Endometrial microvascular endothelial cells (primary cell): ENCODE results near the gene IPO4. TPM values are rescaled to one million over a fixed set of nuclear protein-coding genes. Genes with fewer than 3 reads are reported as not detected.

Experiments
- in situ Hi-C: cut with HindIII; loops from 2 replicates; pipeline ENCODE4 v1.10.0; 2017; ENCODE audit warnings: low sequenced_read_pairs, low pct_unique_long_range_greater_than_20kb; ENCODE audit errors: inconsistent ontology term
- total RNA-seq: library from RNA; depleted of rRNA; stranded (reverse); fragments of >200 nt; gene quantifications from one replicate; pipeline ENCODE4 v1.2.3, GENCODE V29; 2015; ENCODE audit errors: inconsistent ontology term

IPO4 gene
- total RNA-seq, 1 donor from 2014 or later = 85.0 TPM

DNA sequence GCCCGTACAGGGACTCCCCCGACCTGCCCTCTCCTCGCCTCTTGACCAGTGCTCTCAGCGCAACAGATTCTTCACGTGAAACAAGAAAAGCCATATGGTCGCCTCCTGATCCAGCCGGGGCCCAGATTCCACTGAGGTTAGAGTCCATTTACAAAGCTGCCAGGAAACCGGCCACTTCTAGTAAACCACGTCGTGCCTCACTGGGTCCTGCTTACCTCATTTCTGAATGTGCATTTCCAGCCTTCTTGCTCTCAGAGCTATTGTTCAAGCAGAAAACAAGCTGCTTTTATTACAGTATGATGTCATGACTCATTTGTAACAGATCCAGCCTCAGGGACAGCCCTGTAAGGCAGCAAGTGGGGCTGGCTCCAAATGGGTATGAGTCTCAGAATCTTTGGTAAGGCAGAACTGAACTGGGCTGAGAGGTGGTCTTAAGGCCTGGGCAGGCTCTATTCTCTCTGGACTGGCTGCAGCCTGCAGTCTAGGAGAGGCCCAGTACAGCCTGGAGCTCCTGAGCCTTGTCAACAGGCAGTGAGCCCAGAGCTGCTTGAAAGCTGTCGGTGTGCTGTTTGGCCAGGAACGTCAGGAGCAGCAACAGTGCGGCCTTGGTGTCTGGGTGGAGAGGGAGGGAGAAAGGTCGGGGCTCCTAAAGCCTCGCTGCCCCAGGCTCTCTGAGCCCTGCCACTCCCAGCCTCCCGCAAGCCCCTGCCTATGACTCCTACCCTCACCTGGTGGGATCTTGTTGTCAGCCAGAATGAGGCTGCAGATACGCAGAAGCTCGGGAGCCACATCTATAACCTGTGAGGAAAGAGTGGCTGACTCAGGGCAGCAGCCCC lies 8.4 kb downstream of the IPO4 start:
- in situ Hi-C loops = no loop called here

DNA sequence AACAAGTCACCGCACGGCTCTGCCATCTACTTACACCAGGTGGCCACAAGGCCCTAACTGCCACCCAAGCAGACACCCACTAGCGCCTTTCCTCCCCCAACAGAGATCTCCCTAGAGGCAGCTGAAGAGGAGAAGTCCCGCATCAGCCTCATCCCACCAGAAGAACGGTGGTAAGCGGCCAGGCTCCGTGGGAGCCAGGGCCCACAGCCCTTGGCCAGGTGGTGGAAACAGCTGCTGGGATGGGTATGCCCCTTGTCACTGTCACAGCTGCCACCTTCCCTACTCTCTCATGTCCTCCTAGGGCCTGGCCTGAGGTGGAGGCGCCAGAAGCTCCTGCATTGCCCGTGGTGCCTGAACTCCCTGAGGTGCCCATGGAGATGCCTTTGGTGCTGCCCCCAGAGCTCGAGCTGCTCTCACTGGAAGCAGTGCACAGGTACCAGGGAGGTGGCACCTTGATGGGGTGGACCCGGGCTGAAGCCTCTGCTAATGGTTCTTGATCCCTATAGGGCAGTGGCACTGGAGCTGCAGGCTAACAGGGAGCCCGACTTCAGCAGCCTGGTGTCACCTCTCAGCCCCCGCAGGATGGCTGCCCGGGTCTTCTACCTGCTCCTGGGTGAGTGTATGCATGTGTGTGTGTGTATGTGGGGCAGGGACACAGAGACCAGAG lies 9.2 kb downstream of the IPO4 start:
- in situ Hi-C loops = no loop called here

DNA sequence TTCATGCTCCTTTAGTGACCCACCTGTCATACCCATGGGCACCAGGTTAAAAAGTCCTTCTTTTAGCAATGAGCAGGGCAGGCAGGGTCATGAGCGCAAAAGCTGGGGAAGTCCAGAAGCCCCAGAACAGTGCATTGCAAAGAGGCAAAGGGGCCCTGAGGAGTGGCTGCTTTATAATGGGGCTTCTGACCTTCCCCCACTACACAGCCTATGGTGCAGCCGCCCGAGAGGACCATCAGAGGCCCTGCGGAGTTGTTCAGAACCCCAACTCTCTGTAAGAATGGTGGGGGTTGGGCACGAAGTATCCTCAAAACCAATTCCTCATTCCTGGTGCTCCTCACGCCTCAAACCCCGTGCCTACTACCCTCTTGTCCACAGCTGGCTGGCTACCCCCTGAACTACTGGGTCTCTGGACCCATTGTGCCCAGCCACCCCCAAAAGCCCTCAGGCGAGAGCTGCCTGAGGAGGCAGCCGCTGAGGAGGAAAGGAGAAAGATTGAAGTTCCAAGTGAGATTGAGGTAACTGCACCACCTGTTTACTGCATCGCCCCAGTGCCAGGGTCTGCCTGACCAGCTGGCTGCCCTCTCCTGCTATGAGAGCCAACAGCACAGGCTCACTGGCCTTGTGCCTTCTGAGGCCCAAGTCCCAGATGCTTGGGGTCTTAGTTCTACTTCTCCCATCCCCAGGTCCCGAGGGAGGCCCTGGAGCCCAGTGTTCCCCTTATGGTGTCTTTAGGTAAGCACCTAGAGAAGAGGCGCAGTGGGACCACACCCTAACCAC lies 10.0 kb downstream of the IPO4 start:
- in situ Hi-C loops = no loop called here

DNA sequence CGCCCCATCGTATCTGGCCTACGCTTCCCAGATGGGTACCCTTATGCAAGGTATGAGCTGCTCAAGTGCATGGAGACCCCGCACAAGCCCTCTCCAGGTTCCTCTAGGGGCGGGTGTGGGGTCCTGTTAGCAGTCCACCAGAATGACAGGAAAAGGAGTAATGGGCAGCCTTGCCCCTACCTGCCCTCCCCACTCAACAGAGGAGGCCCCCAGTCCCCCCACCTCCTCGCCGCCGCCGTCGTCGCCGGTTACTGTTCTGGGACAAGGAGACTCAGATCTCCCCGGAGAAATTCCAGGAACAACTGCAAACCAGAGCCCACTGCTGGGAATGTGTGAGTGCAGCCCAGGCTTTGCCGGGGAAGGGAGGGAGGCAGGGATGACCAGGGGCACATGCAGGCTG lies 10.7 kb downstream of the IPO4 start:
- in situ Hi-C loops = no loop called here

DNA sequence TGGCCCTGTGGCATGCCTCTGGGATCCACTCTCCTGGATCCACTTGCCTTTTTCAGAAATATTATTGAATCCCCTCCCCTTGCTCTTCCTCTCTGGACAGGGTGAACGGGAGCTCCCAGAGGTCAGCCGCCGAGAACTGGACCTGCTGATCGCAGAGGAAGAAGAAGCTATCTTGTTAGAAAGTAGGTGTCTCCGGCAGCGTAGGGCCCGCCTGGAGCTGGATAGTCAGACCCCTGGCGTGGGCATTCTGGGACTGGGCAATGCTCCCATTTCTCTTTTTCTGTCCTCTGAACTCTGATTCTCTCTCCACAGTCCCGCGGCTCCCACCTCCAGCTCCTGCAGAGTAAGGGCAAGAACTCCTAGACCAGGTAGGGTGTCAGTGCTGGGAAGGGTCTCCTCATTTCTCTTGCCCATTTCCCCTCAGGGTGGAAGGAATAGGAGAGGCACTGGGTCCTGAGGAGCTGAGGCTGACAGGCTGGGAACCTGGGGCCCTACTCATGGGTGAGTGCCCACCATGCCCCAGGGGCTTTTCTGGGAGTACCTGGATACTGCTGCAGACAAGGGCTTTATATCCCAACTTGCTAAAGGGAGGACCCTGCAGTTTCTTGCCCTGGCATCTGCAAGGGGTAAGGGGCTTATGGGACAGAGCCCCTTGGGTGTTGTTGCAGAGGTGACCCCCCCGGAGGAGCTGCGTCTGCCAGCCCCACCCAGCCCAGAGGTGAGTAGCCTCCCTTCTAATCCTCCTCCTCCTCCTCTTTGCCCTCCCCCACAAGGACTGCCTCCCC lies 11.4 kb downstream of the IPO4 start:
- in situ Hi-C loops = no loop called here

DNA sequence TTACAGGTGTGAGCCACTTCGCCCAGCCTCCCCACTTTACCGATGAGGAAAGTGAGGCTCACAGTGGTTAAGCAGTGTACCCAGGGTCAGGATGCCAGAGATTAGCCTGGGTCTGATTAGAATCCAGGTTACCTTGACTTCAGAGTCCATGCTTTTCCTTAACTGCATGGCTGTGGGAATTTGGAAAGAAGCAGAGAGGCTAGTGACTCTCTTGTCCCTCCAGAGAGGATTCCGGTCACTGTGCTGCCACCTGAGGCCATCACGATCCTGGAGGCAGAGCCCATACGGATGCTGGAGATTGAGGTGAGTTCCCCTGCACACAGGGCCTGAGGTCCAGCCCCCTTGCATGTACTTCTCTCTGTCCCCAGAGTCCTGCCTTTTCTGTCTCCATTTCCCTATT lies 12.0 kb downstream of the IPO4 start:
- in situ Hi-C loops = no loop called here

DNA sequence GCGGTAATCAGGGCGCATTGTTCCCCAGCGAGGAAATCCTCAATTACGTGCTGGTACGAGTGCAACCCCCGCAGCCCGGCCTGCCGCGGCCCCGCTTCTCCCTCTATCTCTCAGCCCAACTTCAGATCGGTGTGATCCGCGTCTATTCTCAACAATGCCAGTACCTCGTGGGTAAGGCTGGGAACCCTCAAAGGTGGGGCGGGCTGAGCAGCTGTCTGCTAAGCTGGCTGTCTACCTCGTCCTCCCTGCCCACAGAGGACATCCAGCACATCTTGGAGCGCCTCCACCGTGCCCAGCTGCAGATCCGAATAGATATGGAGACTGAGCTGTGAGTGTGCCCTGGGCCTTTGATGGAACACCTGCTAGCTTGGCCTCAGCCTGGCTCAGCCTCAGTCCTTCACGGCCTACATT lies 15.7 kb downstream of the IPO4 start:
- in situ Hi-C loops = no loop called here

DNA sequence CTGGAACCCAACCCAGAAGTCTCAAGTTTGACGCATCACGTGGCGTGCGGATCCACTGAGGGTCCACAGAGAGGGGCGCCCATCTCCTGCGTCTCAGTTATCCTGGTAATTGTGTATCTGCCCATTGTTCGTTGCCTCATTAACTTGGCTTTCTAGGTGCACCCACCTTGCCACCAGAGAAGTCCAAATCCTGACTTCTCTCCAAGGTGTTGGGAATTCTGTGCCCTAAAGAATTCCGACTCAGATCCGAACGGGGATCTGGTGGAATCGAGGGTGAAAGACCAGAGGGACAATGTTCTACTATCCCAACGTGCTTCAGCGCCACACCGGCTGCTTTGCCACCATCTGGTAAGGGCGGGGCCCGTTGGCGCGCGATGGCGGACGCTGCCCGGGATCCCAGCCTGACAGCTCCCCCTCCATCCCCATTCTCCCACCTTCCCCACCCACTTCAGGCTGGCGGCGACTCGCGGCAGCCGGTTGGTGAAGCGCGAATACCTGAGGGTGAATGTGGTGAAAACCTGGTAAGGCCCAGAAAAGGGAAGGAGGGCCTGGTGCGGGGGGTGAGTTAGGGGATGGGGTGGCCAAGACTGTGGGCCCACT lies 16.3 kb downstream of the IPO4 start:
- in situ Hi-C loops = no loop called here

DNA sequence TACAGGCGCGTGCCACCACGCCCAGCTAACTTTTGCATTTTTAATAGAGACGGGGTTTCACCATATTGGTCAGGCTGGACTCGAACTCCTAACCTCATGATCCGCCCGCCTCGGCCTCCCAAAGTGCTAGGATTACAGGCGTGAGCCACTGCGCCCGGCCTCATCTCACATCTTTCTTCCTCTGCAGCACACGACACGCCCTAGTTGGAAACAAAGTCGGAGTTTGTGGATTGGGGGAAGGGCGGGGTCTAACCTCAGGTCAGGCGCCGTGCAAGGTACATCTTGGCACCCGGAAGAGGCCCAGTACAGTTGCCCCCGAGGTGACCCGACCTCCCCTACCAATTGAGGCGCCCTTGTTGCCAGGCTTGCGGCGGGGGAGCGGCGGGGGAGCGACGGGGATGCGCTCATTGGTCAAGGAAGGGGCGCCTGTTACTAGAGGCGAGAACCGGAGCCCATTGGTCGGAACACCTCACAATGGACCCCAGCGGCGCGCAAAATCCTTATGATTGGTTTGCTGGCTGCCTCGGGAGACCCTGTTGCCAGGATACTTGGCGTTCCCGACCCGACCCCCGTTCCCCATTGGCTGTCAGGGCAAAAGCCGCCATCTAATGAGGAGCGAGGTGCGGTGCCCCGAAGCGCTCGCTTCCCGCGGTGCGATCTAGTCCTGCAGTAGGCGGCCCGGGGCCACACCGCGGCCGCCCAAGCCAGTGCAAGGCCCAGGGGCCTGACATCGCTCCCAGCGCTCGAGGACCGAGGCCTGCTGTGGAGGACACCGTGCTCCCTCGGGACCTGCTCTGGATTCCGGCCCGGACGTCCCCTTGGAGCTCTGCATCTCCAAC lies 17.0 kb downstream of the IPO4 start, which contains the start of gene REC8:
REC8 (plus strand) TSS at position 659 of the 839 bp plus-strand sequence. CDS start 473 bp downstream, outside the sequence.
- in situ Hi-C loops = no loop called here

DNA sequence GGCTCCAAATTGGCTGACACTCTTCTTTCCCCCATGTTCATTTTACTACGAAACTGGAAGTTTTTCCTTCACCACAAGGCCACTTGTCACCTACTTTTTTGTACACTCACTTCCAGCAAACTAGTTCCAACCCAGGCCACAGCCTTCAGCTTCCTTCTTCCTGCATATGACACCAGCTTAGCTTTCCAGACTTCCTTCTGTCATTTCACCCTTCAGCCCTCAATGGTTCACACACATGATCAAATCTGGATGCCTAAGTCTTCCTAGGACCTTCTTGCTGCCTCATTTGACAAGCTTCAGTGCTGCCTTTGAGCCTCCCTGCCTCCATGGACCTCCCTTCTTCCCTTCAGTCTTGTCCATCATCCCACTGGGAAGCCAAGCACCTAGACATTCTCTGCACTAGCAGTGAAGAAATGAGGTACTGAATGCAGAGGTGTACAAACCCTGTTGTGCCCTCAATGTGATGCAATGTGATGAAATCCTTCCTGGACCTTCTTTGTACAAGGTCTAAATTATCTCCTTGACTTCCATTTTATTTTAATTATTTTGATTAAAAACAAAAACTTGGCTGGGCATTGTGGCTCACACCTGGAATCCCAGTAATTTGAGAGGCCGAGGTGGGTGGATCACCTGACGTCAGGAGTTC lies 21.0 kb downstream of the IPO4 start:
- in situ Hi-C loops = no loop called here

DNA sequence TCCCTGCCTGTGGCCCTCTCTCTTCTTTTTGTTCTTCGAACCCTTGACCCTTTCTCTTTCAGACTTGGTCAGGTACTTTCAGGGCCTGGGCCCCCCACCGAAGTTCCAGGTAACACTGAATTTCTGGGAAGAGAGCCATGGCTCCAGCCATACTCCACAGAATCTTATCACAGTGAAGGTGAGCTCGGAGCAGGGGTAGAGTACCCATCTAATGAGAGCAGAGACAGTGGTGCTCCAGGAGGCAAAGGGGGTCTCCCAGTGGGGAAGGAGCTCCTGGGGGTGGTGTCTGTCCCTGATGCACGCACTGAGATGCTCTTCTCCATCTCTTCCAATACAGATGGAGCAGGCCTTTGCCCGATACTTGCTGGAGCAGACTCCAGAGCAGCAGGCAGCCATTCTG lies 22.8 kb downstream of the IPO4 start:
- in situ Hi-C loops = no loop called here

DNA sequence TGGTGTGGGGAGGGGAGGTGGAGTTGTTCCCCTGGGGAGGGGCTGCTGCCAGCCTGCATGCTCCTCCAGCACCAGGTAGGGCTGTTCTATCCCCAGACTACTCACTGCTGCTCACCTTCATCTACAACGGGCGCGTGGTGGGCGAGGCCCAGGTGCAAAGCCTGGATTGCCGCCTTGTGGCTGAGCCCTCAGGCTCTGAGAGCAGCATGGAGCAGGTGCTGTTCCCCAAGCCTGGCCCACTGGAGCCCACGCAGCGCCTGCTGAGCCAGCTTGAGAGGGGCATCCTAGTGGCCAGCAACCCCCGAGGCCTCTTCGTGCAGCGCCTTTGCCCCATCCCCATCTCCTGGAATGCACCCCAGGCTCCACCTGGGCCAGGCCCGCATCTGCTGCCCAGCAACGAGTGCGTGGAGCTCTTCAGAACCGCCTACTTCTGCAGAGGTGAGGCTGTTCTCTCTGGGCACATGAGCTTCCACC lies 24.1 kb downstream of the IPO4 start:
- in situ Hi-C loops = no loop called here

DNA sequence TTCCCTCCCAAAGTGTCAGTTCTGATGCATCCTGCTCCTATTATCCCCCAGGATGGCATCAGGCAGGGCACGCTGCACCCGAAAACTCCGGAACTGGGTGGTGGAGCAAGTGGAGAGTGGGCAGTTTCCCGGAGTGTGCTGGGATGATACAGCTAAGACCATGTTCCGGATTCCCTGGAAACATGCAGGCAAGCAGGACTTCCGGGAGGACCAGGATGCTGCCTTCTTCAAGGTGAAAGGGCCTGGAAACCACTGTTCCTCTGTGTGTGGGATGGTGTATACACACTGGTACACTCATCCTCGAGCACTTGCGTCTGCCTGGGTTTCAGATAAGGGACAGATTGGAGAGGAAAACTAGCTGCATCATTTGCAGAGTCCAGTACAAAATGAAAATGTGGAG lies 26.5 kb downstream of the IPO4 start:
- in situ Hi-C loops = no loop called here

DNA sequence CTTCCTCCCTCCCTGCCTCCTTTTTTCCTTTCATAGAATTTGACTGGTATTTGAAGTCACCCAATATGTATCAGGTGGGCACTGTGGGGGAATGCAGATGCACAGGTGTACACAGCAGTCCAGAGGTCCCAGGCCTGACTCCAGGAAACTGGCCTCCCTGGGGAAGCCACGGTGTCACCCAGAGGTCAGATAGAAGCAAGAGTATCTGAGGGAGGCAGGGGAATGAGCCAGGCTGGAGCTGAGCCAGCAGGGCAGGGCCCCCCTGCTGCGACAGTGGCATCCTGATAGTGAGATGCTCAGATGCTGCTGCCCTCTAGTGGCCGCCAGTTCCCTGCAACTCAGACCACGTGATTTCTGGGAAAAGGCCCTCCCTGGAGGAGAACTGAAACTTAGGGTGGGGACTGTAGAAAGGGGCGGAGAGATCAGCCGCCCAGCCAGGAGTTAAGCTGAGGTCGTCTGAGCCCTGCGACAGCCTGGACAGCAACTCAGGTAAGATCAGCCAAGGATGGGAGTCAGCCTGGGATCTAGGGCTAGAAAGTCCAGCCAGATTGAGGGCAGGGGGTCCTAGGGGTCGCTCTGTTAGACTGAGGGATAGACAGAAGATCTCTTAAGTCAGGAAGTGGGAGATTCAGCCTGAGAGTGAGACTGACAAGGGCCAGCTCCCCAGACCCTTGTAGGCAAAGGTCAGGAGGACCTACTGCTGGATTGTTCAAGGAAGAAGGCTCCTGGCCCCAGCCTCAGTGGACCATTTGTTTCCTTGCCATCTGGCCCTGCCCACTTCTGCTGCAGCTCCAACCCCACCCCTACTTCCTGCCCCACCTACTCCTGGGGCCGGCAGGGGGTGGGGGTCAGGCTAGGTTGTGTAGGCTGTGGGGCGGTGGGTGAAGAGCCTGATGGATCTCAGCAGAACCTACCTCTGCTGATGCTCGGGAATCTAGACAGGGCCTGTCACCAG lies 27.5 kb downstream of the IPO4 start, which contains the start of gene IRF9:
IRF9 (plus strand) TSS at position 416 of the 955 bp plus-strand sequence. CDS start 880 bp downstream, outside the sequence.
- in situ Hi-C loops = no loop called here

DNA sequence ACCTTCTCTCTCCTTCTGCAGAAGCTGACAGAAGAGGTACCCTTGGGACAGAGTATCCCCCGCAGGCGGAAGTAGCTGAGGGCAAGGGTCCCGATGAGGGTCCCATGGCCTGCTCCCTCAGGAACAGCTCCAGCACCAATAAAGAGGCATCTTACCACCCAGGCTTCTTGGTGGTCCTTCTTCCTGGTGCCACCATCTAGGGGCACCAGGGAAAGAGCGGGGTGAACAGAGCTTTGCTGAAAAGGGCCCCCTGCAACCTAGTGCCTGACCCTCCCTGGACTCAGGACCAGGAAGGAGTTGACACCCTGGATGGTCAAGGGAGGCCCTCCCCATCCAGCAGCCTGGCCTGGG lies 28.1 kb downstream of the IPO4 start:
- in situ Hi-C loops = no loop called here
